DMS 273 (cell line): ENCODE results near the gene MMP25.
"Not testable (repeated sequence)": the region's sequence is repeated elsewhere in the genome, so short reads cannot be mapped to it uniquely, and the experiment has no call there.

Source experiments
- DNase-seq: peaks from one replicate; lab custom pipeline; 2025; ENCODE audit not compliant: unreplicated experiment; lab: John Stamatoyannopoulos, UW

Gene MMP25

GRCh38 chr16:3053330-3053710 is 7.0 kb downstream of the MMP25 start:
- not testable (repeated sequence) for DNase-seq

- no peak for DNase-seq
Observed at GRCh38 chr16:3054965-3055733, 8.8 kb downstream of the MMP25 start.

GRCh38 chr16:3055734-3056115 is 9.4 kb downstream of the MMP25 start:
- peak; percentile 42 for DNase-seq

GRCh38 chr16:3056336-3057180 is 10.2 kb downstream of the MMP25 start:
- DNase-seq = no peak

GRCh38 chr16:3057181-3058138 is 11.1 kb downstream of the MMP25 start:
- no peak for DNase-seq

- peak; percentile 64 for DNase-seq
Observed at GRCh38 chr16:3058139-3059030, 12.0 kb downstream of the MMP25 start.

GRCh38 chr16:3059041-3059722 is 12.8 kb downstream of the MMP25 start:
- DNase-seq = peak; percentile 95

GRCh38 chr16:3059723-3060242 is 13.4 kb downstream of the MMP25 start:
- DNase-seq = no peak

GRCh38 chr16:3060339-3061127 is 14.2 kb downstream of the MMP25 start:
- peak; percentile 45 for DNase-seq

GRCh38 chr16:3062553-3062952 is 16.2 kb downstream of the MMP25 start:
- no peak for DNase-seq

- no peak for DNase-seq
Observed at GRCh38 chr16:3063625-3064386, 17.4 kb downstream of the MMP25 start.

- DNase-seq = peak; percentile 62
Observed at GRCh38 chr16:3065069-3065741, 18.8 kb downstream of the MMP25 start, which contains the start of gene IL32. IL32 (plus strand) TSS chr16:3065640; CDS start chr16:3065812, 172 bp downstream.

- DNase-seq = no peak
Observed at GRCh38 chr16:3065742-3066439, 19.5 kb downstream of the MMP25 start.

GRCh38 chr16:3066440-3066748 is 20.0 kb downstream of the MMP25 start:
- no peak for DNase-seq

- DNase-seq = no peak
Observed at GRCh38 chr16:3068487-3068886, 22.1 kb downstream of the MMP25 start.

GRCh38 chr16:3069146-3069545 is 22.8 kb downstream of the MMP25 start:
- not testable (repeated sequence) for DNase-seq
